HG02623 (cell line): ENCODE data around the gene NAA30.
"Not testable (repeated sequence)": the region's sequence is repeated elsewhere in the genome, so short reads cannot be mapped to it uniquely, and the experiment has no call there.

Source experiments
- ATAC-seq: cut with Tn5 transposase; IDR thresholded peaks from one replicate; pipeline ENCODE4 v1.9.1; 2021; ENCODE audit warnings: moderate library complexity; ENCODE audit not compliant: unreplicated experiment

NAA30 gene

DNA sequence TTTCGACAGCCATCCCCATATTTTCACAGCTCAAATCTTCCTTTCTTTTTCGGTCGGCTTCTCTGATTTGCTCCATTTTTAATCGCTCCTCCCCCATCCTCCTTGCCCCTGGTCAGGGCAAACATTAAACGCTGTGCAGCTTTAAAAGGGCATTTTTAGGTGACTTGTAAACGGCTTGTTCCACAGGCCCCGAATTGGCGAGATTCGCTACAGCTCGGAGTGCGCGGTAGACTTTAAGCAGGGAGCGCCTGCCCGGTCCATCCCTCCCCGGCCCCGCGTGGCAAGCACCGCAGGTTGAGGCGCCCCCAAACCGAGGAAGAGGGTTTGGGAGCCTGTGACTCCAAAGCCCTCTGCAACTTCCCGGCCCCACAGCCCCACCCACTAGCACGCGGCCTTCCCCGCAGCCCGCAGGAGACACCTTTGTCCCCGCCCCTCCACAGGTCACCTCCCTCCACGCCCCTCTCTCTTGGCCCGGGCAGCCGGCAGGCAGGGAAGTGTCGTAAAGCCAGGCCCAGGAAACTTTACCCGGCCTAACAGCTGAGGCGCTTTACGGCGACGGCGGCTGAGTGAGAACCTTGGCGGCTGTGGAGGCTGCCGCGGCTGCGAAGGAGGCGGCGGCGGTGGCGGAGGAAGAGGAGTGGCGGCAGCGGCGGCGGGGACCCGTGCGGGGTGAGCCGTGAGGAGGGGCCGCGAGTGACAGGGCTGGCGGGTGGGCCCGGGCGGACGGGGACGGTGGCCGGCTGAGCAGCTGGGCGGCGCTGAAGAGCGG is at the start of gene NAA30:
NAA30 (plus strand) TSS at position 550 of the 769 bp plus-strand sequence. CDS start 372 bp downstream, outside the sequence.
- peak; percentile 77 for ATAC-seq

- ATAC-seq = not testable (repeated sequence)
Measured at GRCh38 chr14:57343545-57344297, 46.7 kb upstream of the NAA30 start.

- no peak for ATAC-seq
Measured at GRCh38 chr14:57345106-57345505, 45.3 kb upstream of the NAA30 start.

- no peak for ATAC-seq
Measured at GRCh38 chr14:57346741-57347140, 43.6 kb upstream of the NAA30 start.

GRCh38 chr14:57352396-57353170 is 37.8 kb upstream of the NAA30 start:
- no peak for ATAC-seq

GRCh38 chr14:57355081-57355800 is 35.1 kb upstream of the NAA30 start:
- ATAC-seq = no peak

DNA sequence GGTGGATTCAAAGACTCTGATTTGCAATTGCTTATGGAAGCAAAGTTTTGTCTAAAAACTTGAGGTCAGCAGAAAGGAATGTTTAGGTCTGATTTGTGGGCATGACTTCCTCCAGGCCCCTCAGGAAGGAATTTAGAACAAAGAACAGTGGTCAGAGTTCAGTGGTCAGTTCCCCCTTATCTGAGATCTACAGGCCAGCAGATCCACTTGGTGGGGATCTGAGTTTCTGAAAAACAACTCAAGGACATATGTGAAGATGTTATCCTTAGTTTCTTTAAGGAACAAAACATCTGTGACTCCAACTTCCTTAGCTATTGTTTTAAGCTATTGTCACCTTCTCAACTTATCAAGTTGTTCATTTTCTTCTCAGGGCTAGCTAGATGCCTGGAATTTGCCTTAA is 28.0 kb upstream of the NAA30 start:
- ATAC-seq = no peak

- no peak for ATAC-seq
Measured at GRCh38 chr14:57364659-57365450, 25.5 kb upstream of the NAA30 start.

GRCh38 chr14:57370187-57370586 is 20.2 kb upstream of the NAA30 start:
- not testable (repeated sequence) for ATAC-seq

- no peak for ATAC-seq
Measured at GRCh38 chr14:57371013-57371412, 19.4 kb upstream of the NAA30 start.

DNA sequence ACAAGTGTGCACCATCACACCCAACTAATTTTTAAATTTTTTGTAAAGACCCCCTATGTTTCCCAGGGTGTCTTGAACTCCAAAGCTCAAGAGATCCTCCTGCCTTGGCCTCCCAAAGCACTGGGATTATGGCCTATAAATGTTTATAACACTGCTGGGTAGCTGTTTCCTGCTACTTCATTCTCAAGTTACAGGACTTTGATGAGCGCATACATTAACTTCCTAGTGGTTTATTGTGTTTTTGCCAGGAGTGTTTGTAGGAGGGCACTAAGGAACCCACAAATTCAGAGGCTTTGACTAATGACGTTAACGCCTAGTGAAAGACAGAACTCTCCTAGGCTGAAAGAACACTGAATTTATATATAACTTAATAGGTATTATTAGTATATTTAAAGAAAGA is 15.2 kb upstream of the NAA30 start:
- ATAC-seq = no peak

- no peak for ATAC-seq
Measured at GRCh38 chr14:57378661-57379060, 11.7 kb upstream of the NAA30 start.

- no peak for ATAC-seq
Measured at GRCh38 chr14:57380935-57381334, 9.5 kb upstream of the NAA30 start.

DNA sequence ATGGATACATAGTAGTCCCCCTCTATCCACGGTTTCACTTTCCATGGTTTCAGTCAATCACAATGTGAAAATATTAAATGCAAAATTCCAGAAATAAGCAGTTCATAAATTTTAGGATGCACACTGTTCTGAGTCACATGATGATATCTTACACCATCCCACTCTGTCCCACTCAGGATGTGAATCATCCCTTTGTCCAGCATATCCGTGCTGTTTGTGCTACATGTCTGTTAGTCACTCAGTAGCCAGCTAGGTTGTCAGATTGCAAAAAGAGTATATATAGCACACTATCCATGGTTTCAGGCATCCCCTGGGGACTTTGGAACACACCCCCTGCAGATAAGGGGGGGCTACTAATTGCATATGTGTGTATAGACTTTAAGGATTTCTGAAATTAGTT is 8.1 kb upstream of the NAA30 start:
- ATAC-seq = no peak

GRCh38 chr14:57383125-57383745 is 7.2 kb upstream of the NAA30 start:
- ATAC-seq = no peak

- no peak for ATAC-seq
Measured at GRCh38 chr14:57388067-57388466, 2.3 kb upstream of the NAA30 start.

DNA sequence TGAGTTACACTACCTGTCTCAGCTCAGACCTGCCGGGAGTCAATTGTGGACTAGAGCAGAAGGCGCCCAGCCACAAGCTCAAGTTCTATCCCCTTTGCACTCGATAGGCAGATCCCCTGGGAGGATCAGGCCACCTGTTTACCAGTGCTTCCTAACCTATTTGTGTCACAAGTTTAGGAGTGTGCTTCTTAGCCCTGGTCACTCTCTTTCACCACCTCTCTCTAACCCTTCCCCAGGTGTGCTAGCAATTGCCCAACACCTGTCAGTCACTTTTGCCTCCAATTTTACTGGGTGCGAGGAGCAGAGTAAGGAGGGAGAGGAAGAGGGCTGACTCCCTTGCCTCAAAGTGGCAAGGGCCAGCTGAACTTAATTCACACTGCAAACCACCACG is 745 bp upstream of the NAA30 start:
- no peak for ATAC-seq

- ATAC-seq = peak; percentile 35
Measured at GRCh38 chr14:57390806-57391516, 575 bp downstream of the NAA30 start.
